GM19023 (cell line): ENCODE data around the gene ADIRF.

Experiments
- ATAC-seq: cut with Tn5 transposase; IDR thresholded peaks from one replicate; pipeline ENCODE4 v1.9.1; 2021; ENCODE audit warnings: mild to moderate bottlenecking, moderate library complexity; ENCODE audit not compliant: unreplicated experiment

ADIRF gene

GRCh38 chr10:86960003-86960862 is 8.0 kb upstream of the ADIRF start:
- peak; percentile 70 for ATAC-seq

- peak; percentile 3 for ATAC-seq
These were observed 7.3 kb upstream of the ADIRF start for GRCh38 chr10:86960863-86961434.

- ATAC-seq: no peak
These were observed 6.7 kb upstream of the ADIRF start for GRCh38 chr10:86961481-86962091.

GRCh38 chr10:86962136-86962980 is 5.9 kb upstream of the ADIRF start:
- ATAC-seq: no peak

- no peak for ATAC-seq
These were observed 5.3 kb upstream of the ADIRF start for GRCh38 chr10:86962981-86963310.

- no peak for ATAC-seq
These were observed 4.9 kb upstream of the ADIRF start for GRCh38 chr10:86963341-86963919.

- ATAC-seq: no peak
These were observed 4.0 kb upstream of the ADIRF start for GRCh38 chr10:86964061-86964846.

- ATAC-seq: no peak
These were observed 3.5 kb upstream of the ADIRF start for GRCh38 chr10:86964847-86965190.

GRCh38 chr10:86965986-86966654 is 2.2 kb upstream of the ADIRF start:
- no peak for ATAC-seq

- ATAC-seq: no peak
These were observed 771 bp upstream of the ADIRF start for GRCh38 chr10:86967481-86967941.

GRCh38 chr10:86968994-86969355 is 693 bp downstream of the ADIRF start:
- no peak for ATAC-seq

- no peak for ATAC-seq
These were observed 1.2 kb downstream of the ADIRF start for GRCh38 chr10:86969421-86970041.

GRCh38 chr10:86970162-86970981 is 2.1 kb downstream of the ADIRF start:
- no peak for ATAC-seq

- no peak for ATAC-seq
These were observed 2.6 kb downstream of the ADIRF start for GRCh38 chr10:86970982-86971231.

- ATAC-seq: peak; percentile 72
These were observed 3.1 kb downstream of the ADIRF start for GRCh38 chr10:86971232-86971991.

- no peak for ATAC-seq
These were observed 4.5 kb downstream of the ADIRF start for GRCh38 chr10:86972613-86973380.

- ATAC-seq: no peak
These were observed 6.2 kb downstream of the ADIRF start for GRCh38 chr10:86974484-86974883.
